HG02970 (cell line): ENCODE results near the gene INMT.

Experiments
- ATAC-seq: cut with Tn5 transposase; IDR thresholded peaks from one replicate; pipeline ENCODE4 v1.9.1; 2021; ENCODE audit warnings: mild to moderate bottlenecking, moderate library complexity, moderate number of reproducible peaks; ENCODE audit not compliant: unreplicated experiment, low FRiP score

Gene INMT

DNA sequence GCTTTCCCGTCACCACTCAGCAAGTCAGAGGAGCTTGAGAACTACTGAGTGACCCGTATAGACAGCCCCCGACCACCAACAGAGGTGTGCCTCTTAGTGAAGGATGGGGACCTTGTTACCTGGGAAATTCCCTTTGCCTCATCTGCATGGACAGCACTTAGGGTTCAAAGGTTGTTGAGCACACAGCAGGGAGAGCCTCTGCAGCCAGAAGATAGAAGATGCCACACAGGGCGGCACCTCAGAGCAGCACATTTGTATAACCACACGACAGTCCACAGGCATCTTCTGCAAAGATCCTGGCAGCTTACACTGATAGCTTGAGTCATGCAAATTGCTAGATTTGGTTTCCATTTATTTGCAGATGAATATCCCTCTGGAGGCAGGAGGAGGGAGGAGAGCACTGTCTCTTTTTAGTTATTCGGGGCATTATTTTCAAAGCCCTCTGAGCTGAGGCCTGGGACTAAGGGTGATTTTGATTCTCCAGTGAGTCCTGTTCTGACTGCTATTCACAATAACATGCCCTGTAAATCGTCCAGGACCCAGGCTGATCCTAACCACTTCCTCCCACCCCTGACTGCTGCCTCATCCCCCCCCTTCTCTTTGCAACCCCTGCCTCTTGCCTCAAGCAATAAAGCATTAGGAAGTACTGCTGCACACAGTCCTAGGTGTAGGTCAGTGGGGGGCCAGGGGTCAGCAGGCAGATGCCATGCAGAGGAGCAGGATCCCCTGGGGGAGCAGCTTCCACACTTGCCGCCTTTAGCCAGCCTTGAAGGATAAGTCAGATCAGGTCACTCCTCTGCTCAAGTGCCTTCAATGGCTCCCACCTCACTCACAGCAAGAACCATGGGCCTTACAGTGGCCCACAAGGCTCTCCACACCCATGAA, 24.6 kb upstream of the INMT start:
- ATAC-seq, result no peak

DNA sequence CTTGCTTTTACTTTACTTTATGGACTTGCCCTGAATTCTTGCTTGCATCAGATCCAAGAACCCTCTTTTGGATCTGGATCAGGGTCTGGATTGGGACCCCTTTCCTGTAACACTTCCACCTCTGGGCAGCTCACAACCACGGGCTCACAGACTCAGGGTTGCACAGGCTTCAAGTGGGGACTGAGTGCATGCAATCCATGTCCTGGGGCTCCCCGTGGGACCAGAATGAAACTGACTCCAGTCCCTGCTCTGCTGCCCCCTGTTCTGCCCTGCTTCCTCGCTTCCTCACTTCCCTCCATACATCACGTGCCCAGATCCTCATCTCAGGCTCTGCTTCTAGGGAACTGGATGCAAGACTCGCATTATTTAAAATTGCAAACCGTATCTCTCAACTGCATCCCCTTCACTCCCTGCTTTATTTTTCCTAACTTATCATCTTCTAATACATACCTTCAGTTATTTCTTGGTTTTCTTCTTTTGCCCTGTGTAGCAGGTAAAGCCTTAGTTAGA, 23.3 kb upstream of the INMT start:
- ATAC-seq, result no peak

DNA sequence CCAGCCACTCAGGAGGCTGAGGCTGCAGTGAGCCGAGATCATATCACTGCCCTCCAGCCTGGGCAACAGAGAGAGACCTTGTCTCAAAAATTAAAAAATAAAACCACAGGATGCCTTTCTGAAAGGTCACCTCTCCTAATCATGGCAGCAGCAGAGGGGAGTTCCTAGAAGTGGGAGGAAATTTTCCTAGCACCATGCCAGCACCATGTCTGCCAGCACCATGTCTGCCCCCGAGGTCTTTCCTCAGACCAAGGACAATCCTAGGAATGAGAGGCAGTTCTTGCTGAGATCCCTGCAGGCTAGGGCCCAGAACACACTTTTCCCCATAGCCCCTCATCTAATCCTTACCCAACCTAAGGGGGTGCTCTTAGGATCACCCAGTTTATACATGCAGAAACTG, 22.3 kb upstream of the INMT start:
- ATAC-seq, result no peak

GRCh38 chr7:30730097-30730496, 21.8 kb upstream of the INMT start:
- ATAC-seq, result no peak

GRCh38 chr7:30730996-30731395, 20.9 kb upstream of the INMT start:
- no peak for ATAC-seq

GRCh38 chr7:30731581-30731980, 20.4 kb upstream of the INMT start:
- ATAC-seq, result no peak

DNA sequence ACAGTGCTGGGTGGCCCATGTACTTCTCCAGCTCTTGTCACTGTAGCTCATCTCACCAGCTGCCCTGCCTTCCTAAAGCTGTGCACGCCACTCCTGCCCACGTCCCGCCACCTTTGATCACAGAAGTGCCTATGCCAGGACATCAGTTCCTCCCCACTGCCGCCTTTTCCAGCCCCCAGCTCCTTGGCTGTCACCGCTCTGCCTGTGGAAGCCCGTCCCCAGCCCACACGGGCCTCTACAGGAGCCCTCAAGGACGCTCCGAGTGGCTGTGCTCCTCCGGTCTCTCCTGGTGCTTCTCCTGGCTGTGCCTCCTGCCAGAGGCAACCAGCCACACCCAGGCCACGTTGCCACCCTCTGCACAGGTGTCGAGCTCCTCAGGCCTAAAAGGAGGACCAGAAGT, 19.3 kb upstream of the INMT start:
- no peak for ATAC-seq

DNA sequence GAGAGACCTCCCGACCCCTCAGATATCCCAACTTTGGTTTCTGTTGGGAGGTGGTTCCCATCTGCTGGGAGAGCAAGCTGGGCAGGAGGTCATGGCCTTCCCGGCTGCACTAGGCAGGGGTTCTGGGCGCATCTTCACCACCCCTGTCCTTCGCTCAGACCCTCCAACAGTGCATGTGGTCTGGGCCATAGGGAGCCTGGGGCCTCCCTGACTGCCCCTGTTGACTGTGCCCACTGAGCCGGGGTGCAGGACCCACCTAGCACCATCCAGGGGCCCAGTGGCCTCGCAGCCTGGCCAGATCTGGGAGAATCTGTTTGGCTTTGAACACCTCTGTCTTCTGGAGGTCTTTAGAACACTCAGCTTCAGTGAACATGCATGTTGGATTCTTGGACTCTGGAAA, 18.7 kb upstream of the INMT start:
- no peak for ATAC-seq

- no peak for ATAC-seq
Measured at GRCh38 chr7:30733691-30734090, 18.2 kb upstream of the INMT start.

- ATAC-seq, result no peak
Measured at GRCh38 chr7:30734497-30734896, 17.4 kb upstream of the INMT start.

GRCh38 chr7:30735631-30736030, 16.3 kb upstream of the INMT start:
- no peak for ATAC-seq

DNA sequence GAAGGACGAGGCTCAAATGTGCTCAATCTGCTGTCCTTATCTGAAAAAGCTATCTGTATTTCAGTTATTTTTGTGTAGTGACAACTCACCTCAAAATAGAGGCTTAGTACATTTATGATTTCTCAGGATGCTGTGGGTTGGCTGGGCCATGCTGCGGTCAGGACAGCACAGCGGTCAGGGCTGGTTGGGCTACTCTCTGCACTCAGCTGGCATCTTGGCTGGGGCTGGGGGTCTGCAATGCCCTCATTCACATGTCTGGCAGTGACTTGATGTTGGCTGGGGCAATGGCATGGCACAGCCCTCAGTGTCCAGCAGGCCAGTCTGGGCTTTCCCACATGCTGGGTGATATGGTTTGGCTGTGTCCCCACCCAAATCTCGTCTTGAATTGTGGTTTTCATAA, 15.6 kb upstream of the INMT start:
- ATAC-seq, result no peak

DNA sequence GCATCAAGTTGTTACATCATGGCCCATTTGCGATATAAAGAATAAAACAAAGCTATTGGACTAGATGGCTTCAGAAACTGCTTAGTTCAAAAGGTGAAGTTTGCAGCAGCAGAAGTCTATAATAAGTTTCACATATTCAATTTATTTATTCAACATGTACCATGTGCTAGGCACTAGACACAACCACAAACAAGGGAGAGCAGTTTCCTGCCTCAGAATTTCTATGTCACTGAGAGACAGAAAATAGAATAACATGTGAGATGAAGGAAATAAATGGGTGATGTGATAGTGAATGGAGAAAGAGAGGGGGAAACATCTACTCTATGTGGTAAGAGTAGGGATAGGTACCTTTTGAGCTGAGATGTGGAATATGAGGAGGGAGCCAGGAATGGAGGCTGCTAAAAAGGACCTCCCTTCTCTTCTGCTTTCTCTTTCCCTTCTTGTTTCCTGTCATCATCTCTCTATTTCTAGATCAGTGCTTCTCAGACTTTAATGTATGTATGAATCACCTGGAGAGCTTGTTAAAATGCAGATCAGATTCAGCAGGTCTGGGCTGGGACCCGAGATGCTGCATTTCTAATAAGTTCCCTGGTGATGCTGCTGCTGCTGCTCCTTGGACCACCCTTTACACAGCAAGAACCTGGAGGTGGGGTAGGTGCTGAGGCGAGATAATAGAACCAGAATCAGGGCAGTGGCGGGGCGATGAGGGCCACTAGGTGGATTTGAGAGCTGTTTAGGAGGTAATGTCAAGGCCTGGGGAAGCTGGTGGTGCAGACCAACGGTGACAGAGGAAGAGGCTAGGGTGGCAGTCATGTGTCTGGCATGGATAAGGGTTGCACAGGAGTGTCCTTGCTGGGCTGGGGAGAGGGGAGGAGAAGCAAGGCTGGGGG, 13.7 kb upstream of the INMT start:
- no peak for ATAC-seq

DNA sequence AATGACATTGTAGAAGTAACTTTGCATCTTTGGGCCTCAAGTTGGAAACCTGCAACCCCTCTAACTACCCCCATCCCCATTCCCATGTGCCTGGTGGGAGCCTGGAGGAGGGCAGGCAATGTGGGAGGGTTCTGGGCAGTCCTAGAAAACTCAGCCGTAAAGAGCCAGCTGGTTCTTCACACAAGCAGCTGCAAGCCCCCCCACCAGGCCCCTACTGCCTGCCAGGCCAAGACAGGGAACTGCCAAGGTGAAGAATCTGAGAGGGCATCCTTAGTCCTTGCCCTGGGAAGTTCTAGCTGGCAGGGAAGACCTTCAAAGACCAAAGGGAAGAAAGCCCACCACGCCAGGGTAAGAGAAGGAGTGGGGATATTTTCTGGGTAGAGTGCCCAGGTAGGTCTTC, 12.2 kb upstream of the INMT start:
- no peak for ATAC-seq

DNA sequence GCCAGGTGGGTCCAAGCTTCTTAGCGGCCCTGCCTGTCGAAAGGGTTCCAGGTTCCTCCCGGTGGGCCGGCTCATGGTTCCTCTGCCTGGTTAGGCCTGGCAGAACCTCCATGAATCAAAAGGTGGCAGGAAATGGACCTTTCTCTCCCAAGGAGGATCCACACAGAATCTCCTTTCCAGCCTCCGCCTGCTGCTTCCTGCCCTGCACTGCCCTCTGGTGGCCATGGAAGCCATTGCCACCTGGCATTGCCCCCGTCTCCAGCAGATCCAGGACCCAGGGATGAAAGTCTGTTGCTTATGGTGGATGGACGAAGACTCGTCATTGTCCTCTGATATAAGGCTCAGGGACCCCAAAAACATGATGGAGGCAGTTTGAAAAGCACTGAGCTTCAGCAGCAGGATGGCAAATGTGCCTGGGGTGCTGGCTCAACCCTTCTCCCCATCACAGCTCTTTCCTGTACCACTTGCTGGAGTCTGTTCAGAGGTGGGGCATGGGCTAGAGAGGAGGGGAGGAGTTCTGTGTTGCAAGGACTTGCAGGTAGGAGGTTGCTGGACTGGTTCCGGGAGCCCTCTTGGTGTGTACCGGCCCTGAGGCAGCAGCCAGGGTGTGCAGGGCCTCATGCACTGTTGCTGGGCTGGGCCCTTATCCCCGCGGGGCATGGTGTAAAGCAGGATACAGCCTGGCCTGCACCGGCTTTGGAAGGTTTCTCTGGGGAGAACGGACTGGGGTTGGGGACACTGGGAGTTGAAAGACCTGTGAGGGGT, 11.3 kb upstream of the INMT start:
- ATAC-seq, result peak; percentile 58

- no peak for ATAC-seq
Measured at GRCh38 chr7:30741289-30741688, 10.6 kb upstream of the INMT start.

DNA sequence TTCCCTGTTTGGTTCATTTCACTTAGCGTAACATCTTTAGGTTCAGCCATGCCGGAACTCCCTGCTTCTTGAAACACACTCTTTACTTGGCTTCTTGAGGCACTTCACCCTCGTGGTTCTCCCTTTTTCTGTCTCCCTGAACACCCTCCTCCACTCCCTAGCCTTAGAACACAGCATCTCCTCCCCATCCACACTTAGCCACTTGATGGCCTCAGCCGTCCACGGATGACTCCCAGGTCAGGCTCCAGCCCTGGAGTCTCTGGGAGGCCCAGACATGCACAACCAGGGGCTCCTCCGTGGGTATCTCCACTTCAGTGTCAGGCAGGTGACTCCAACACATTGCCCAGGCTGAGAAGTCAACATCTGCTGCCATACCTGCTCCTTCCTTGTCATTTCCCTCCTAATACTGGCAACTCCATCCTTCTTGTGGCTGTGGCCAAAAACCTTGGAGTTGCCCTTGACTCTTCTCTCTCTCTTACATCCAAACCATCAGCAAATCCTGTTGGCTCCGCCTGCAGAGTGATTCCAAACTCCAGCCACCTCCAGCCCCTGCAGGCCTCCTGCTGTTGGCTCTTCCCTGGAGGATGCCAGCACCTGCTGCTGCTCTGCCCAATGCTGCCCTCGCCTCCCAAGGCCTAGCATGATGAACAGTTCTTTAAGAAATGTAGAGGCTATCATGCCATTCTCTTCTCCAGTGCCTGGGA, 8.4 kb upstream of the INMT start:
- ATAC-seq, result no peak

- no peak for ATAC-seq
Measured at GRCh38 chr7:30744075-30744417, 7.9 kb upstream of the INMT start.

- no peak for ATAC-seq
Measured at GRCh38 chr7:30745261-30745941, 6.5 kb upstream of the INMT start.

DNA sequence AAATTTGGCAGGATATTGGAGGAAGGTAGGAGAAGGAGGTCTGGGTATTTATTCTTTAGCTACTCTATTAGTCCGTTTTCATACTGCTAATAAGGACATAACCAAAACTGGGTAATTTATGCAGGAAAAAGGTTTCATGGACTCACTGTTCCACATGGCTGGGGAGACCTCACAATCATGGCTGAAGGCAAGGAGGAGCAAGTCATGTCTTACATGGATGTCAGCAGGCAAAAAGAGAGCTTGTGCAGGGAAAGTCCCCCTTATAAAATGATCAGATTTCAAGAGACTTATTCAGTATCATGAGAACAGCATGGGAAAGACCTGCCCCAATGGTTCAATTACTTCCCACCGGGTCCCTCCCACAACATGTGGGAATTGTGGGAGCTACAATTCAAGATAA, 1.9 kb upstream of the INMT start:
- ATAC-seq, result no peak
